Peyer's patch (tissue), 4 donors: ENCODE data around the gene NEDD9.

Experiments used
- CTCF ChIP-seq, 6 experiments: fragments of 450-650 bp in 4 of 6; fragments of 200-600 bp in 2 of 6; sonication (generic) in 1 of 6; IDR thresholded peaks; one replicate each; pipeline ENCODE4 v1.5.1; 2017 to 2019; ENCODE audit warnings: antibody characterized with exemption in 6 of 6, mild to moderate bottlenecking in 3 of 6, moderate library complexity in 1 of 6
- POLR2A ChIP-seq, 2 donors: fragments of 450-650 bp; IDR thresholded peaks; one replicate each; pipeline ENCODE4 v1.5.1; 2017; ENCODE audit warnings: antibody characterized with exemption in 2 of 2, mild to moderate bottlenecking in 2 of 2, moderate library complexity in 2 of 2

GRCh38 chr6:11231108-11231463 lies 1.4 kb downstream of the NEDD9 start:
- TF ChIP-seq CTCF (IDR thresholded peaks at IDR 0.05) (no peak), POLR2A (IDR thresholded peaks at IDR 0.05) (no peak)
